HepG2 (cell line): ENCODE measurements around the gene NRSN2. TPM values are rescaled to one million over a fixed set of nuclear protein-coding genes. Genes with fewer than 3 reads are reported as not detected.
A peak's percentile ranks its signal among the peaks of the same experiment; 100 is the strongest.

Experiments used
- HMGA1 ChIP-seq: sonication (generic); formaldehyde crosslinking; conservative IDR thresholded peaks from 2 replicates; pipeline ENCODE4 v1.4.0; 2020; ENCODE audit warnings: missing genetic modification reagents
- HOXD1 ChIP-seq: sonication (generic); formaldehyde crosslinking; IDR thresholded peaks from 2 replicates; pipeline ENCODE4 v1.5.0; 2020; ENCODE audit warnings: missing genetic modification reagents
- KLF12 ChIP-seq: sonication (generic); formaldehyde crosslinking; IDR thresholded peaks from 2 replicates; pipeline ENCODE4 v1.4.0; 2020; ENCODE audit warnings: missing genetic modification reagents, borderline replicate concordance
- KLF9 ChIP-seq: IDR thresholded peaks from 2 replicates; pipeline ENCODE4 v1.6.1; 2016; ENCODE audit warnings: low read depth
- LBX2 ChIP-seq: sonication (generic); formaldehyde crosslinking; IDR thresholded peaks from 2 replicates; pipeline ENCODE4 v1.5.0; 2020; ENCODE audit warnings: missing genetic modification reagents, mild to moderate bottlenecking, borderline replicate concordance
- MLX ChIP-seq: IDR thresholded peaks from 2 replicates; pipeline ENCODE4 v1.6.1; 2016
- PHF21A ChIP-seq: sonication (generic); formaldehyde crosslinking; IDR thresholded peaks from 2 replicates; pipeline ENCODE4 v1.5.0; 2020; ENCODE audit warnings: mild to moderate bottlenecking, missing genetic modification reagents
- SMAD9 ChIP-seq: sonication (generic); formaldehyde crosslinking; IDR thresholded peaks from 2 replicates; pipeline ENCODE4 v1.5.1; 2020; ENCODE audit warnings: mild to moderate bottlenecking, missing genetic modification reagents
- TEAD2 ChIP-seq: sonication (generic); formaldehyde crosslinking; IDR thresholded peaks from 2 replicates; pipeline ENCODE4 v1.9.0; 2021; ENCODE audit warnings: missing genetic modification reagents
- UBTF ChIP-seq: sonication (generic); formaldehyde crosslinking; IDR thresholded peaks from 2 replicates; pipeline ENCODE4 v1.4.0; 2020; ENCODE audit warnings: mild to moderate bottlenecking, missing genetic modification reagents
- YY1 ChIP-seq: IDR thresholded peaks from 2 replicates; pipeline ENCODE4 v1.6.1; 2011; ENCODE audit warnings: low read length, low read depth, moderate library complexity, mild to moderate bottlenecking; ENCODE audit not compliant: insufficient read depth, insufficient replicate concordance
- ZBTB25 ChIP-seq: IDR thresholded peaks from 2 replicates; pipeline ENCODE4 v1.6.1; 2018; ENCODE audit warnings: missing genetic modification reagents
- ZBTB8A ChIP-seq: sonication (generic); formaldehyde crosslinking; IDR thresholded peaks from 2 replicates; pipeline ENCODE4 v1.4.0; 2020; ENCODE audit warnings: mild to moderate bottlenecking, low read depth, missing genetic modification reagents, borderline replicate concordance
- ZKSCAN8 ChIP-seq: IDR thresholded peaks from 2 replicates; pipeline ENCODE4 v1.6.1; 2016; ENCODE audit warnings: borderline replicate concordance, missing genetic modification reagents, missing compliant biosample characterization
- ZNF101 ChIP-seq: sonication (generic); formaldehyde crosslinking; IDR thresholded peaks from 2 replicates; pipeline ENCODE4 v1.4.0; 2020; ENCODE audit warnings: mild to moderate bottlenecking, low read depth, missing genetic modification reagents, borderline replicate concordance
- ZNF143 ChIP-seq: sonication (generic); formaldehyde crosslinking; IDR thresholded peaks from 2 replicates; pipeline ENCODE4 v1.4.0; 2020; ENCODE audit warnings: missing genetic modification reagents
- ZNF296 ChIP-seq: sonication (generic); formaldehyde crosslinking; conservative IDR thresholded peaks from 2 replicates; pipeline ENCODE4 v1.5.0; 2020; ENCODE audit warnings: mild to moderate bottlenecking, missing genetic modification reagents
- ZNF317 ChIP-seq: sonication (generic); formaldehyde crosslinking; IDR thresholded peaks from 2 replicates; pipeline ENCODE4 v1.5.0; 2020; ENCODE audit warnings: mild to moderate bottlenecking, missing genetic modification reagents
- ZNF83 ChIP-seq: sonication (generic); formaldehyde crosslinking; IDR thresholded peaks from 2 replicates; pipeline ENCODE4 v1.4.0; 2020; ENCODE audit warnings: missing genetic modification reagents, mild to moderate bottlenecking, borderline replicate concordance
- polyA plus RNA-seq, 8 experiments: library from polyadenylated mRNA; depleted of rRNA in 3 of 8; stranded (reverse) in 7 of 8; unstranded in 1 of 8; fragments of >200 nt; fragmentation: Illumina TruSeq in 4 of 8; extraction: Trizol in 4 of 8; gene quantifications; 2 replicates each; pipeline versions ENCODE4 v1.2.1 to v1.2.3, GENCODE V29; 2011 to 2016; ENCODE audit warnings: low read depth in 4 of 8, missing spikeins in 1 of 8, mixed read lengths in 1 of 8; ENCODE audit not compliant: insufficient read depth in 1 of 8
- total RNA-seq, 5 experiments: library from RNA; depleted of rRNA; stranded (reverse); fragments of >200 nt; fragmentation: Illumina TruSeq; extraction: Trizol; gene quantifications; 2 replicates each; pipeline ENCODE4 v1.2.3, GENCODE V29; 2016; ENCODE audit warnings: low read depth in 1 of 5

Gene NRSN2
- total and polyA plus RNA-seq, 2 of the 13 experiments (the other 11 are each of a cell fraction or from before 2014, with no cell fraction given), result 32.3 to 49.4 TPM

GRCh38 chr20:348972-349841 is 2.3 kb downstream of the NRSN2 start (continued):
- no peak for TF ChIP-seq KLF9 (CRISPR knock-in tag)
- TF ChIP-seq HOXD1 (CRISPR knock-in tag), result peak; percentile 58; the same call in 1 of the 2 replicates
- peak; percentile 10 for TF ChIP-seq YY1
- TF ChIP-seq ZKSCAN8 (CRISPR knock-in tag), result no peak
- TF ChIP-seq ZBTB8A (CRISPR knock-in tag), result no peak
- TF ChIP-seq TEAD2 (CRISPR knock-in tag), result 0 out of 2 replicates have a peak, but pooled peaks have one; percentile 23
- no peak for TF ChIP-seq HMGA1 (CRISPR knock-in tag)
- TF ChIP-seq KLF12 (CRISPR knock-in tag), result peak; percentile 65; the same call in 1 of the 2 replicates
- no peak for TF ChIP-seq ZNF101 (CRISPR knock-in tag)
- no peak; the same call in 1 of the 2 replicates for TF ChIP-seq ZNF143 (CRISPR knock-in tag)
- no peak for TF ChIP-seq LBX2 (CRISPR knock-in tag)
- TF ChIP-seq ZNF296, result peak; percentile 66; the same call in 1 of the 2 replicates
- TF ChIP-seq UBTF (CRISPR knock-in tag), result 0 out of 2 replicates have a peak, but pooled peaks have one; percentile 43
- no peak; the same call in 1 of the 2 replicates for TF ChIP-seq PHF21A (CRISPR knock-in tag)
- TF ChIP-seq SMAD9 (CRISPR knock-in tag), result no peak
- peak; percentile 27; the same call in 1 of the 2 replicates for TF ChIP-seq ZBTB25 (CRISPR knock-in tag)
- TF ChIP-seq MLX (CRISPR knock-in tag), result no peak
- TF ChIP-seq ZNF83 (CRISPR knock-in tag), result 0 out of 2 replicates have a peak, but pooled peaks have one; percentile 40
- no peak for TF ChIP-seq ZNF317 (CRISPR knock-in tag)
